SK-N-SH (cell line): ENCODE results near the gene RPS24. TPM values are rescaled to one million over a fixed set of nuclear protein-coding genes. Genes with fewer than 3 reads are reported as not detected.

Experiments
- CTCF ChIA-PET: fragments of 300-600, 350-600 bp; formaldehyde crosslinking; extraction: SDS; loops from one replicate; lab custom pipeline; 2021; lab: Yijun Ruan, JAX
- POLR2A ChIA-PET: fragments of 350-600 bp; sonication (Branson Sonifier 250); formaldehyde crosslinking; extraction: SDS; loops from one replicate; lab custom pipeline; 2020; ENCODE audit warnings: antibody characterized with exemption, inconsistent platforms; lab: Yijun Ruan, JAX
- DNase-seq: peaks from one replicate; pipeline ENCODE4 v3.0.0; 2012
- H2AFZ ChIP-seq: fragments of 200-600 bp; sonication (generic); 2 replicates; pipeline ENCODE4 v1.8.1; 2016; ENCODE audit warnings: antibody characterized with exemption, mild to moderate bottlenecking, low read depth
- H3F3A ChIP-seq: fragments of 200-600 bp; sonication (generic); replicated peaks from 2 replicates; pipeline ENCODE3; 2016; ENCODE audit warnings: antibody characterized with exemption, mild to moderate bottlenecking; ENCODE audit not compliant: insufficient read depth
- H3K27ac ChIP-seq, 2 experiments: fragments of 200-500 bp in 1 of 2; fragments of 200-600 bp in 1 of 2; sonication (Bioruptor generic) in 1 of 2; sonication (generic), shearing (Covaris generic) in 1 of 2; 2 replicates each; pipeline versions ENCODE4 v1.5.1 to v1.6.1; 2014 to 2016; ENCODE audit warnings: low read depth in 2 of 2, inconsistent platforms in 1 of 2, low read length in 1 of 2, mild to moderate bottlenecking in 1 of 2, mixed read lengths in 1 of 2
- H3K27me3 ChIP-seq: fragments of 200-600 bp; sonication (generic), shearing (Covaris generic); 2 replicates; pipeline ENCODE4 v1.6.1; 2016; ENCODE audit warnings: mixed run types; ENCODE audit not compliant: insufficient read depth
- H3K36me3 ChIP-seq, 2 experiments: fragments of 200-500 bp in 1 of 2; fragments of 200-600 bp in 1 of 2; sonication (Bioruptor generic) in 1 of 2; sonication (generic) in 1 of 2; replicated peaks in 1 of 2; 2 replicates each; pipeline versions ENCODE3 to v1.5.1; 2014 to 2016; ENCODE audit warnings: low read length in 1 of 2, mild to moderate bottlenecking in 1 of 2; ENCODE audit not compliant: insufficient read depth in 2 of 2, control insufficient read depth in 1 of 2
- H3K4me1 ChIP-seq, 2 experiments: fragments of 200-500 bp in 1 of 2; fragments of 200-600 bp in 1 of 2; sonication (Bioruptor generic) in 1 of 2; sonication (generic), shearing (Covaris generic) in 1 of 2; 2 replicates each; pipeline versions ENCODE4 v1.5.1 to v1.6.1; 2014 to 2016; ENCODE audit warnings: low read depth in 1 of 2, low read length in 1 of 2, mixed run types in 1 of 2; ENCODE audit not compliant: insufficient read depth in 2 of 2, control insufficient read depth in 1 of 2
- H3K4me2 ChIP-seq: fragments of 200-600 bp; sonication (generic), shearing (Covaris generic); 2 replicates; pipeline ENCODE4 v1.6.1; 2017; ENCODE audit warnings: mixed run types
- H3K4me3 ChIP-seq, 2 experiments: fragments of 200-500 bp in 1 of 2; fragments of 200-600 bp in 1 of 2; sonication (Bioruptor generic) in 1 of 2; sonication (generic), shearing (Covaris generic) in 1 of 2; 2 replicates each; pipeline versions ENCODE4 v1.5.1 to v1.8.1; 2014 to 2016; ENCODE audit warnings: low read depth in 2 of 2, inconsistent platforms in 1 of 2, low read length in 1 of 2, mild to moderate bottlenecking in 1 of 2, mixed read lengths in 1 of 2, moderate library complexity in 1 of 2
- H3K79me2 ChIP-seq: fragments of 200-600 bp; sonication (generic); 2 replicates; pipeline ENCODE4 v1.8.1; 2017; ENCODE audit warnings: mild to moderate bottlenecking; ENCODE audit not compliant: insufficient read depth
- H3K9ac ChIP-seq: fragments of 200-600 bp; sonication (generic); 2 replicates; pipeline ENCODE4 v1.6.1; 2017; ENCODE audit warnings: mixed run types
- H3K9me2 ChIP-seq: fragments of 200-600 bp; sonication (generic); 2 replicates; pipeline ENCODE4 v1.6.1; 2017; ENCODE audit warnings: mixed run types
- H3K9me3 ChIP-seq: fragments of 200-600 bp; sonication (generic); 2 replicates; pipeline ENCODE4 v1.6.1; 2017; ENCODE audit warnings: mixed run types, mild to moderate bottlenecking, moderate library complexity
- H4K20me1 ChIP-seq: fragments of 200-600 bp; sonication (generic); 2 replicates; pipeline ENCODE4 v1.6.1; 2017; ENCODE audit warnings: mild to moderate bottlenecking, mixed run types; ENCODE audit not compliant: insufficient read depth
- FOXJ3 ChIP-seq: sonication (generic); formaldehyde crosslinking; IDR thresholded peaks from 2 replicates; pipeline ENCODE4 v1.5.1; 2020; ENCODE audit warnings: mild to moderate bottlenecking, missing genetic modification reagents
- FOXM1 ChIP-seq: IDR thresholded peaks from 2 replicates; pipeline ENCODE4 v1.4.0; 2012; ENCODE audit warnings: low read depth, mild to moderate bottlenecking
- POLR2AphosphoS5 ChIP-seq: IDR thresholded peaks from 2 replicates; pipeline ENCODE4 v1.6.1; 2012; ENCODE audit warnings: low read depth, low read length
- RAD21 ChIP-seq: IDR thresholded peaks from 2 replicates; pipeline ENCODE4 v1.6.1; 2012; ENCODE audit warnings: mild to moderate bottlenecking, low read length
- TAF1 ChIP-seq: IDR thresholded peaks from 2 replicates; pipeline ENCODE4 v1.6.1; 2012; ENCODE audit warnings: low read depth, mild to moderate bottlenecking, low read length, moderate library complexity, borderline replicate concordance
- TEAD4 ChIP-seq: IDR thresholded peaks from 2 replicates; pipeline ENCODE4 v1.4.0; 2012; ENCODE audit warnings: mild to moderate bottlenecking, borderline replicate concordance; ENCODE audit not compliant: insufficient read depth
- WGBS: methylation state at CpG from one replicate; pipeline ENCODE4 v1.1.6; 2017; ENCODE audit warnings: low lambda C conversion rate; 5-methylcytosine and 5-hydroxymethylcytosine counted together
- polyA plus RNA-seq, 3 experiments: library from polyadenylated mRNA; depleted of rRNA; stranded (reverse); fragments of >200 nt; gene quantifications; 2 replicates each; pipeline ENCODE4 v1.2.3, GENCODE V29; 2012
- TF ChIP-seq, protein P1 (sequence below): fragments of 150-350 bp; IDR thresholded peaks from 2 replicates; pipeline ENCODE4 v1.6.1; 2016; ENCODE audit warnings: mild to moderate bottlenecking, low read depth, low read length
- TF ChIP-seq, protein P2 (sequence below): IDR thresholded peaks from 2 replicates; pipeline ENCODE4 v1.6.1; 2012; ENCODE audit warnings: mild to moderate bottlenecking, low read depth, low read length, moderate library complexity
- TF ChIP-seq, protein P3 (sequence below): fragments of 200-600 bp; sonication (generic); IDR thresholded peaks from 2 replicates; pipeline ENCODE4 v1.6.1; 2017; ENCODE audit warnings: antibody characterized with exemption, mild to moderate bottlenecking, moderate library complexity
- TF ChIP-seq, protein P4 (sequence below): IDR thresholded peaks from 2 replicates; pipeline ENCODE4 v1.4.0; 2012; ENCODE audit warnings: low read depth

Gene RPS24
- polyA plus RNA-seq, 1 of the 3 experiments (the other 2 are of a cell fraction) = 3,806 TPM

DNA sequence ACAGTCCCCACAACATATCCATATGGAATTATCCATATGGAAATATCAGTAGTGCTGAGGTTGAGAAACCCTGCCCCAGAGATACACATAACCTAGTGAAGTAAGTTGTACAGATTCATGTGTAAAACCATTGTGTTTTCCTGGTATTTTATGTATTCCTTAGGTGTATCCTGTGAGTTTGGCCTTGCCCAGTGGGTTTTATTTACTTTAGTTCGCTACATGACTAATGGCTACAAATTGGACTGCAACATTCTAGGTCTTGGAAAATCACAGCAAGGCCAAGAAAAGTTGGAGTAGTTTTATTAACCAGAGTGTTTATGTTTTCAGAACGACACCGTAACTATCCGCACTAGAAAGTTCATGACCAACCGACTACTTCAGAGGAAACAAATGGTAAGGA, 1.4 kb downstream of the RPS24 start:
- no peaks in the 10 kb centered on the region for H3K27me3 ChIP-seq
- peaks cover 53 to 57% of the 10 kb centered on the region in 2 experiments for H3K36me3 ChIP-seq
- H3K9ac ChIP-seq = peak overlapping the region; percentile 82
- peak overlapping the region; percentile 84 for H3K4me2 ChIP-seq
- H3F3A ChIP-seq = peaks cover 24% of the 10 kb centered on the region
- H3K4me1 ChIP-seq = peaks cover 22 to 41% of the 10 kb centered on the region in 2 experiments; a peak in 3 of 4 replicates
- peaks cover 61% of the 10 kb centered on the region for H3K79me2 ChIP-seq
- no peak overlapping the region for H2AFZ ChIP-seq
- H3K9me3 ChIP-seq = no peaks in the 10 kb centered on the region
- H3K4me3 ChIP-seq = peak overlapping the region; percentile 73 to 76
- no peaks in the 10 kb centered on the region for H3K9me2 ChIP-seq
- no peak for DNase-seq
- CTCF ChIA-PET = interaction anchor here (2.3 kb wide), 1 partner anchor 12 kb away, joined by 28 read pairs; no protein-coding TSS in a partner anchor
- no peak overlapping the region for H3K27ac ChIP-seq
- POLR2A ChIA-PET = no interaction called here
- H4K20me1 ChIP-seq = peaks cover 57% of the 10 kb centered on the region
- WGBS = 77% methylated on average over 5 of the region's 5 CpGs
- 0 out of 2 replicates have a peak, but pooled peaks have one; percentile 14 for TF ChIP-seq POLR2AphosphoS5
- no peak for TF ChIP-seq FOXM1
- TF ChIP-seq, all 33 proteins: peak for 1

DNA sequence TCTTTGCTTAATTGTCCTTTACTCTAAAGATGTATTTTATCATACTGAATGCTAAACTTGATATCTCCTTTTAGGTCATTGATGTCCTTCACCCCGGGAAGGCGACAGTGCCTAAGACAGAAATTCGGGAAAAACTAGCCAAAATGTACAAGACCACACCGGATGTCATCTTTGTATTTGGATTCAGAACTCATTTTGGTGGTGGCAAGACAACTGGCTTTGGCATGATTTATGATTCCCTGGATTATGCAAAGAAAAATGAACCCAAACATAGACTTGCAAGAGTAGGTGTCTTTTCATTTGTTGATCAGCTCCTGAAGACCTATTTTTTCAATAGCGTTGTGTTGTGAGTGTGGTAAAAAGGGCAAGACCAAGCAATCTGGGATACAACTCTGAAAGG, 1.8 kb downstream of the RPS24 start:
- Histone ChIP-seq H3K79me2 (peaks cover 61% of the 10 kb centered on the region), H3K27ac (no peak overlapping the region), H3K9me3 (no peaks in the 10 kb centered on the region), H3F3A (peaks cover 26% of the 10 kb centered on the region), H3K4me1 (peaks cover 22 to 41% of the 10 kb centered on the region in 2 experiments; a peak in 3 of 4 replicates), H3K9ac (peak overlapping the region; percentile 82; the same call in 1 of the 2 replicates), H4K20me1 (peaks cover 61% of the 10 kb centered on the region), H3K4me2 (peak overlapping the region; percentile 84), H3K9me2 (no peaks in the 10 kb centered on the region), H2AFZ (no peak overlapping the region), H3K4me3 (peak overlapping the region; percentile 73 to 76), H3K27me3 (no peaks in the 10 kb centered on the region), H3K36me3 (peaks cover 57 to 61% of the 10 kb centered on the region in 2 experiments)
- DNase-seq = no peak
- ChIA-PET CTCF (interaction anchor here (2.3 kb wide), 1 partner anchor 11 kb away, joined by 28 read pairs; no protein-coding TSS in a partner anchor), POLR2A (no interaction called here)
- TF ChIP-seq RAD21 = no peak
- TF ChIP-seq FOXJ3 (CRISPR knock-in tag) = no peak
- TF ChIP-seq, protein P1, sequence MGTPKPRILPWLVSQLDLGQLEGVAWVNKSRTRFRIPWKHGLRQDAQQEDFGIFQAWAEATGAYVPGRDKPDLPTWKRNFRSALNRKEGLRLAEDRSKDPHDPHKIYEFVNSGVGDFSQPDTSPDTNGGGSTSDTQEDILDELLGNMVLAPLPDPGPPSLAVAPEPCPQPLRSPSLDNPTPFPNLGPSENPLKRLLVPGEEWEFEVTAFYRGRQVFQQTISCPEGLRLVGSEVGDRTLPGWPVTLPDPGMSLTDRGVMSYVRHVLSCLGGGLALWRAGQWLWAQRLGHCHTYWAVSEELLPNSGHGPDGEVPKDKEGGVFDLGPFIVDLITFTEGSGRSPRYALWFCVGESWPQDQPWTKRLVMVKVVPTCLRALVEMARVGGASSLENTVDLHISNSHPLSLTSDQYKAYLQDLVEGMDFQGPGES = no peak
- no peak for TF ChIP-seq TAF1
- TF ChIP-seq, protein P2, sequence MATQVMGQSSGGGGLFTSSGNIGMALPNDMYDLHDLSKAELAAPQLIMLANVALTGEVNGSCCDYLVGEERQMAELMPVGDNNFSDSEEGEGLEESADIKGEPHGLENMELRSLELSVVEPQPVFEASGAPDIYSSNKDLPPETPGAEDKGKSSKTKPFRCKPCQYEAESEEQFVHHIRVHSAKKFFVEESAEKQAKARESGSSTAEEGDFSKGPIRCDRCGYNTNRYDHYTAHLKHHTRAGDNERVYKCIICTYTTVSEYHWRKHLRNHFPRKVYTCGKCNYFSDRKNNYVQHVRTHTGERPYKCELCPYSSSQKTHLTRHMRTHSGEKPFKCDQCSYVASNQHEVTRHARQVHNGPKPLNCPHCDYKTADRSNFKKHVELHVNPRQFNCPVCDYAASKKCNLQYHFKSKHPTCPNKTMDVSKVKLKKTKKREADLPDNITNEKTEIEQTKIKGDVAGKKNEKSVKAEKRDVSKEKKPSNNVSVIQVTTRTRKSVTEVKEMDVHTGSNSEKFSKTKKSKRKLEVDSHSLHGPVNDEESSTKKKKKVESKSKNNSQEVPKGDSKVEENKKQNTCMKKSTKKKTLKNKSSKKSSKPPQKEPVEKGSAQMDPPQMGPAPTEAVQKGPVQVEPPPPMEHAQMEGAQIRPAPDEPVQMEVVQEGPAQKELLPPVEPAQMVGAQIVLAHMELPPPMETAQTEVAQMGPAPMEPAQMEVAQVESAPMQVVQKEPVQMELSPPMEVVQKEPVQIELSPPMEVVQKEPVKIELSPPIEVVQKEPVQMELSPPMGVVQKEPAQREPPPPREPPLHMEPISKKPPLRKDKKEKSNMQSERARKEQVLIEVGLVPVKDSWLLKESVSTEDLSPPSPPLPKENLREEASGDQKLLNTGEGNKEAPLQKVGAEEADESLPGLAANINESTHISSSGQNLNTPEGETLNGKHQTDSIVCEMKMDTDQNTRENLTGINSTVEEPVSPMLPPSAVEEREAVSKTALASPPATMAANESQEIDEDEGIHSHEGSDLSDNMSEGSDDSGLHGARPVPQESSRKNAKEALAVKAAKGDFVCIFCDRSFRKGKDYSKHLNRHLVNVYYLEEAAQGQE = no peak
- no peak for TF ChIP-seq FOXM1
- TF ChIP-seq TEAD4 = no peak
- TF ChIP-seq, protein P3, sequence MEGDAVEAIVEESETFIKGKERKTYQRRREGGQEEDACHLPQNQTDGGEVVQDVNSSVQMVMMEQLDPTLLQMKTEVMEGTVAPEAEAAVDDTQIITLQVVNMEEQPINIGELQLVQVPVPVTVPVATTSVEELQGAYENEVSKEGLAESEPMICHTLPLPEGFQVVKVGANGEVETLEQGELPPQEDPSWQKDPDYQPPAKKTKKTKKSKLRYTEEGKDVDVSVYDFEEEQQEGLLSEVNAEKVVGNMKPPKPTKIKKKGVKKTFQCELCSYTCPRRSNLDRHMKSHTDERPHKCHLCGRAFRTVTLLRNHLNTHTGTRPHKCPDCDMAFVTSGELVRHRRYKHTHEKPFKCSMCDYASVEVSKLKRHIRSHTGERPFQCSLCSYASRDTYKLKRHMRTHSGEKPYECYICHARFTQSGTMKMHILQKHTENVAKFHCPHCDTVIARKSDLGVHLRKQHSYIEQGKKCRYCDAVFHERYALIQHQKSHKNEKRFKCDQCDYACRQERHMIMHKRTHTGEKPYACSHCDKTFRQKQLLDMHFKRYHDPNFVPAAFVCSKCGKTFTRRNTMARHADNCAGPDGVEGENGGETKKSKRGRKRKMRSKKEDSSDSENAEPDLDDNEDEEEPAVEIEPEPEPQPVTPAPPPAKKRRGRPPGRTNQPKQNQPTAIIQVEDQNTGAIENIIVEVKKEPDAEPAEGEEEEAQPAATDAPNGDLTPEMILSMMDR = no peak
- TF ChIP-seq, protein P4, sequence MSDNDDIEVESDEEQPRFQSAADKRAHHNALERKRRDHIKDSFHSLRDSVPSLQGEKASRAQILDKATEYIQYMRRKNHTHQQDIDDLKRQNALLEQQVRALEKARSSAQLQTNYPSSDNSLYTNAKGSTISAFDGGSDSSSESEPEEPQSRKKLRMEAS = no peak
- WGBS = 86% methylated on average over 5 of the region's 5 CpGs
